DMS114 treated with DMSO at 0.1 percent for 48 hours (cell line): ENCODE results near the gene NT5C2.
"Not testable (repeated sequence)": the region's sequence is repeated elsewhere in the genome, so short reads cannot be mapped to it uniquely, and the experiment has no call there.

Source experiments
- DNase-seq: peaks from one replicate; lab custom pipeline; 2025; ENCODE audit not compliant: unreplicated experiment; lab: John Stamatoyannopoulos, UW

Gene NT5C2

GRCh38 chr10:103193107-103193819 is at the start of gene NT5C2:
NT5C2 (minus strand) TSS chr10:103193272; CDS start chr10:103174958, 18,314 bp downstream.
- peak; percentile 39 for DNase-seq

DNA sequence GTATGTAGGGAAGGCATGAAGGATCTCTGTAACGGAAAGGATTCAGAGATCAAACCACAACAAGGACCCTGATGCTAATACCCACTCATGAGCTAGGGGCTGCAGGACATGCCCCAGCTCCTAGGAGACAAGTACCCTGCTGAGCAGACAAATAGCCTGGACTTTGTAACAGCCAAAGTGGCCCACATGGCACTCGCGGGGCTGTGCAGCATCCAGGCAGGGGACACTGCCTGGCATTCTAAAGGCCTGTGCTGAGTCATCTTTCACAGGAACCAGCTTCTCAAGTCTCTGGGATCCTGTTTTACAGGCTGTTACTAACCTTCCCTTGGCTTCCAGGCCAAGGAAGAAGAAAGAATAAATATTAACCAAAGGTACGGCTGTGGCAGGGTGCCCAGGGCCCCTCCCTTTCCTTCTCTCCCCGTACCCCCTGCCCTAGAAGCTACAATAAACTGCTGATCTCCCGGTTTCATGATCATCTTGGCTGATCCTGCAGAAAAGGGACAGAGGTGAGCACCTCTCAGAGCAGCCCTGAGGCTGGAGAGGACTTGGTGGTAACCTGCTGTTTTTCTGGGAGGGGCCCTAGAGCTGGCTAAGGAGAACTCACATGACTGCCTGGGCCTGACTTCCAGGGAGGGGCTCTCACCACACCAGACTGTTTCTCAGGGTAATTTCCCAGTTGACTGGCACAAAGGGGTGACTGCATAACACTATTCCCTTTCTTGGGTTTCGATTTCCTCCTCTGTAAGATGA is 48.4 kb upstream of the NT5C2 start:
- no peak for DNase-seq

DNA sequence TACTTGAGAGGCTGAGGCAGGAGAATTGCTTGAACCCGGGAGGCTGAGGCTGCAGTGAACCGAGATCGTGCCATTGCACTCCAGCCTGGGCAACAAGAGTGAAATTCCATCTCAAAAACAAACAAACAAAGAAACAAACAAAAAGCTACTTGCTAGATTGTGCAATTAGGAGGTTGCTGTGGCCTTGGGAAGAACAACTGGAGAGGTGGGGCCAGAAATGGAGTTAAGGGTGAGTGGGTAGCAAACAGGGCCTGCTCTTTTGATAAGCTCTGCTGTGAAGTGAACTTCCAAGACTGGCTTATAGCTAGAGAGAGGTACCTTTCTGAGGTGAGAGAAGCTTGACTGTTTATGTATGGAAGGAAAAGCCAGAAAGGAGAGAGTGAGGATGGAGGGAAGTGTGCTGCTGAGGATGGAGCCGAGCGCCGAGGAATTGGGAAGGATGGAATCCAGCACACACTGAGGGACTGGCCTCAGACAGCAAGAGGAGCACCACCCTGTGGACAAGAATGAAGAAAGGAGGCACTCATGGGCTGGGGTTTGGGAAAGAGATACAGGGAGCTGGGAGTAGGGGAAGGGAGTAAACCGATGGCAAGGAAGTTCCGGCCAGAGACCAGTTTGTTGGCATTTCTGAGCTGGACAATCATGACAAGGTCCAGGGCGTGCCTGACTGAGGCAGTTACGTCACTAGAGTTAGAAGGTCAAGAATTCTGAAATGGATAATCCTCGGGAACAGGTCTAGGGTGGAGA is 45.6 kb upstream of the NT5C2 start:
- DNase-seq: peak; percentile 64

DNA sequence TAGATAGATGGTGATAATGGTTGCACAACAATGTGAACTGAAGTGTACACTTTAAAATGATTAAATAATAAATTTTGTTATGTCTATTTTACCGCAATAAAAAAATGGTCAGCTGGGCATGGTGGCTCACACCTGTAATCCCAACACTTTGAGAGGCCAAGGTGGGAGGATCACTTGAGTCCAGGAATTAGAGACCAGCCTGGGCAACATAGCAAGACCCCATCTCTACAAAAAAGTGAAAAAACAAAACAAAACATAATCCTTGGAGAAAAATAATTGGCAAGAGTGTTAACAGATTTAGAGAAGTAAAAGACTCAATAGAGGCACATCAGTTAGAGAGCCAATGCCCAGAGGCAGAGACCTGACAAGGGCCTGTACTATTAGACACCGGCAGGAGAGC is 42.7 kb upstream of the NT5C2 start:
- no peak for DNase-seq

DNA sequence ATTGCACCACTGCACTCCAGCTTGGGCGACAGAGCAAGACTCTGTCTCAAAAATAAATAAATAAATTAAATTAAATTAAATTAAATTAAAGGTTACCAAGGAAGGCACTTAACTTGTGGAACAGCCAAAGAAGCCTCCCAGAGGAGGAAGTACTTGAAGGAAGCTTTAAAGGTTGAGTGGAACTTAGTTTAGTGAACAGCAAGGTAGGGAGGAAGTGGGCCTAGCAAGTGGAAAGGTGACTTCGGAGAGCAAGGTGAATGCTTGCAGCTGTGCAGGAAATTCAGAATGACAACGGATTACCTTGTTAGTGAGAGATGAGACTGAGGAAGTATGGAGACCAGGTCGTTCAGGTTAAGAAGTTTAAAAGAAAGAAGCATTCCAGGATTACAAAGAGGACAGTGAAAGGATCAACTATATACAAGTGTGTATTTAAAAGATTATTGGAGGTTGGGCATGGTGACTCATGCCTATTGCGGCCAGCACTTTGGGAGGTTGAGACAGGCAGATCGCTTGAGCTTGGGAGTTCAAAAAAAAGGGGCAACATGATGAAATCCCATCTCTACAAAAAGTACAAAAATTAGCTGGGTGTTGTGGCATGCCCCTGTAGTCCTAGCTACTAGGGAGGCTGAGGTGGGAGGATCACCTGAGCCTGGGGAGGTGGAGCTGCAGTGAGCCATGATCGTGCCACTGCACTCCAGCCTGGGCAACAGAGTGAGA is 39.9 kb upstream of the NT5C2 start:
- DNase-seq: no peak

GRCh38 chr10:103232131-103232673 is 39.1 kb upstream of the NT5C2 start:
- DNase-seq: no peak

DNA sequence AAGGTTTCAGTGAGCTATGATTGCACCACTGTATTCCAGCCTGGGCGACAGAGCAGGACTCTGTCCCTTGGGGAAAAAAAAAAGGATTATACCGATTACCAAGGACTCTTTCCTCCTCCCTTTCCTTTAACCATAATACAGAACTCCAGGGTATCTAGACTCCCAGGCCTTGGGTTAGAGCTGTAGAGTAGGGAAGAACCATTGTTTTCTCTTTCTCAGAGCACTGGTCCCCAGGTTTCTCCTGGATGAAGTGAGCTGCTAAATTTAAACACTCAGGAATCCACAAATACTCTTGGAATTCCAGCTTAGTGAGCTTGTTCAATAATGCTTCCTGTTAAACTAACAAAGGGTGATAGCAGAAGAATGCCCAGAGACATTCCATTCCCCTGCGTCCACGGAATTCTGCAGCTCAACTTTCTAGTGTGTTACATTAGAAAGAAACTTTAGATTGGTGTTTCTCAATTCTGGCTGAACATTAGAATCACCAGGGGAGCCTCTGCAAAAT is 38.0 kb upstream of the NT5C2 start:
- DNase-seq: no peak

- no peak for DNase-seq
These were observed 34.3 kb upstream of the NT5C2 start for GRCh38 chr10:103227416-103227815.

GRCh38 chr10:103225939-103226338 is 32.9 kb upstream of the NT5C2 start:
- DNase-seq: no peak

GRCh38 chr10:103224721-103225120 is 31.6 kb upstream of the NT5C2 start:
- not testable (repeated sequence) for DNase-seq

DNA sequence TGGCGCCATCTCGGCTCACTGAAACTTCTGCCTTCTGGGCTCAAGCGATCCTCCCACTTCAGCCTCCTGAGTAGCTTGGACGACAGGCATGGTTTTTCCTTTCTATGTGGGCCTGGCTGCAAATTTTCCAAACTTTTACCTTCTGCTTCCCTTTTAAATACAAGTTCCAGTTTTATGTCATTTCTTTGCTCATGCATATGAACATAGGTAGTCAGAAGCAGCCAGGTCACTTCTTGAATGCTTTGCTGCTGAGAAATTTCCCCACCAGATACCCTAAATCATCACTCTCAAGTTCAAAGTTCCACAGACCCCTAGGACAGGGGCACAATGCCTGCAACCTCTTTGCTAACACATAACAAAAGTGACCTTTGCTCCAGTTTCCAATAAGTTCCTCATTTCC is 31.1 kb upstream of the NT5C2 start:
- DNase-seq: no peak

DNA sequence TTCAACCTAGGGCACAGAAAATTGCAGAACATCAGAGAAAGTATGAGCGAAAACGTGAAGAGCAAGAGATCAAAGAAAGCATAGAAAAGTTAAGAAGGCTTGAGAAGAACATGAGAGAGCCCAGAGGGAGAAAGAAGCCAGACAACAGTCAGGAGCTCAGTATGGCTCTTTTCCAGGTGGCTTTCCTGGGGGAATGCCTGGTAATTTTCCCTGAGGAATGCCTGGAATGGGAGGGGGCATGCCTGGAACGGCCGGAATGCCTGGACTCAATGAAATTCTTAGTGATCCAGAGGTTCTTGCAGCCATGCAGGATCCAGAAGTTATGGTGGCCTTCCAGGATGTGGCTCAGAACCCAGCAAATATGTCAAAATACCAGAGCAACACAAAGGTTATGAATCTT is 23.3 kb upstream of the NT5C2 start:
- DNase-seq: not testable (repeated sequence)

DNA sequence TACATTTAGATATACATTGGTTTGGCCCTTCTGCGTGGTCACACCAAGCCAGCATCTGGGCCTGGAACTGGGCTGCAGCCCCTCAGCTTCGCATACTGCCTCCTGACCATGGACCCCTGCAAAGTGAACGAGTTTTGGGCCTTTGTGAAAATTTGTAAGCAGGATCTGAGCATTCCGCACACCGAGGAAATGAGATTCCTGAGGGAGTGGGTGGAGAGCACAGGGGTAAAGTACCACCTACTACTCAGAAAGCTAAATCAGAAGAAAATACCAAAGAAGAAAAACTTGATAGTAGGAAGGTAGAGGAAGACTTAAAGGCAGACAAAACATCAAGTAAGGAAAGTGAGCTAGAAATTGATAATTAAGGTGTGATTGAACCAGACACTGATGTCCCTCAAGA is 22.5 kb upstream of the NT5C2 start:
- DNase-seq: no peak

DNA sequence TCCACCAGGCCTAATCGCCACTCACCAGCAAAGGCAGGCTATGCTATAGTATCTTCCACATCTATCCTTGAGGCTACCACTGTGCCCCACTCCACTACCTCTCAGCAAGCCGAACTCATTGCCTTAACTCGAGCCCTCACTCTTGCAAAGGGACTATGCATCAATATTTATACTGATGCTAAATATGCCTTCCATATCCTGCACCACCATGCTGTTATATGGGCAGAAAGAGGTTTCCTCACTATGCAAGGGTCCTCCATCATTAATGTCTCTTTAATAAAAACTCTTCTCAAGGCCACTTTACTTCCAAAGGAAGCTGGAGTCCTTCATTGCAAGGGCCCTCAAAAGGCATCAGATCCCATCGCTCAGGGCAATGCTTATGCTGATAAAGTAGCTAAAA is 17.2 kb upstream of the NT5C2 start:
- DNase-seq: not testable (repeated sequence)

DNA sequence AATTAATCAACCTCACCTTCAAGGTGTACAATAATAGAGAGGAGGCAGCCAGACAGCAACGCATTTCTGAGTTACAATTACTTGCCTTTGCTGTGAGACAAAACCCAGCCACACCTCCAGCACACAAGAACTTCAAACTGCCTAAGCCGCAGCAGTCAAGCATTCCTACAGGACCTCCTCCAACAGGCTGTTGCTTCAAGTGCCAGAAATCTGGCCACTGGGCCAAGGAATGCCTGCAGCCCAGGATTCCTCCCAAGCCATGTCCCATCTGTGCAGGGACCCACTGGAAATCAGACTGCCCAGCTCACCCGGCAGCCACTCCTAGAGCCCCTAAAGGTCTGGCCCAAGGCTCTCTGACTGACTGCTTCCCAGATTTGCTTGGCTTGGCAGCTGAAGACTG is 14.6 kb upstream of the NT5C2 start:
- not testable (repeated sequence) for DNase-seq

GRCh38 chr10:103207141-103207540 is 14.1 kb upstream of the NT5C2 start:
- no peak for DNase-seq

DNA sequence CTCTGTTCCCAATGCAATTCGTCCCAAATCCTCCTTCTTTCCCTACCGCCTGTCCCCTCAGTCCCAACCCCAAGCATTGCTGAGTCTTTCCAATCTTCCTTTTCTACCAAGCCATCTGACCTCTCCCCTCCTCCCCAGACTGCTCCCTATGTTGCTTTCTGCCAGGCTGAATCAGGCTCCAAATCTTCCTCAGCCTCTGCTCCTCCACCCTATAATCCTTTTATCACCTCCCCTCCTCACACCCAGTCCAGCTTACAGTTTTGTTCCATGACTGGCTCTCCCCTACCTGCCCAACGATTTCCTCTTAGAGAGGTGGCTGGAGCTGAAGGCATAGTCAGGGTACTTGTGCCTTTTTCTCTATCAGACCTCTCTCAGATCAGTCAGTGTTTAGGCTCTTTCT is 13.6 kb upstream of the NT5C2 start:
- not testable (repeated sequence) for DNase-seq

GRCh38 chr10:103205401-103205800 is 12.3 kb upstream of the NT5C2 start:
- DNase-seq: not testable (repeated sequence)

- no peak for DNase-seq
These were observed 11.5 kb upstream of the NT5C2 start for GRCh38 chr10:103204353-103205255.

DNA sequence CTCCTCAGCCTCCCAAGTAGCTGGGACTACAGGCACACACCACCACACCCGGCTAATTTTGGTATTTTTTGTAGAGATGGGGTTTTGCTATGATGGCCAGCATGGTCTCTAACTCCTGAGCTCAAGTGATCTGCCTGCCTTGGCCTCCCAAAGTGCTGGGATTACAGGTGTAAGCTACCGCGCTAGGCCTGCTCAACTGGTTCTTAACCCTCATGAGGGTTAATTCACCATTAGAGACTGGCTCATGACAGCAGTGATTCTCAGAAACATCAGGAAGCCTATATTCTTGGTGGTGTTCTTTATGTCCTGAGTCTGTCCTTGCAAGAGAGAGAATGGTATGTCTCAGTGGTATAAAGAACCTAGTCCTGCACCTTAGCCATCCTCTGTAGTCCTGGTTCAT is 10.4 kb upstream of the NT5C2 start:
- no peak for DNase-seq
